Measurements from ENCODE around the gene CRMP1. TPM values are rescaled to one million over a fixed set of nuclear protein-coding genes. Genes with fewer than 3 reads are reported as not detected.

Gene CRMP1
- total RNA-seq, 1 experiment from 2014 or later, result 134 TPM

- H3K4me3 Mint-ChIP-seq, result no peak overlapping the region
- TF ChIP-seq HMGA2 (CRISPR knock-in tag; IDR thresholded peaks at IDR 0.05) (no peak), ELF4 (CRISPR knock-in tag; IDR thresholded peaks at IDR 0.05; ENCODE audit: low read depth) (no peak)
- H3K9me3 Mint-ChIP-seq, result no peaks in the 10 kb centered on the region
- ATAC-seq (no peak), DNase-seq (ENCODE audit: low spot score) (no peak)
- peaks cover 5% of the 10 kb centered on the region for H3K4me1 Mint-ChIP-seq
- H3K27me3 Mint-ChIP-seq (ENCODE audit: low read depth), result no peaks in the 10 kb centered on the region
- ChIA-PET CTCF (interaction anchor here (0.7 kb wide), 1 partner anchor 30 kb away, joined by 4 read pairs; no protein-coding TSS in a partner anchor), POLR2A (no interaction called here)
- H3K27ac Mint-ChIP-seq, result no peak overlapping the region
- H3K36me3 Mint-ChIP-seq, result peaks cover 34% of the 10 kb centered on the region
Observed at GRCh38 chr4:5787311-5787710, 105.6 kb downstream of the CRMP1 start.

GRCh38 chr4:5785806-5786680 lies 106.8 kb downstream of the CRMP1 start:
- no peak overlapping the region for H3K27ac Mint-ChIP-seq
- ChIA-PET POLR2A (no interaction called here), CTCF (no interaction called here)
- H3K36me3 Mint-ChIP-seq, result peaks cover 34% of the 10 kb centered on the region
- DNase-seq (ENCODE audit: low spot score) (no peak), ATAC-seq (no peak)
- no peaks in the 10 kb centered on the region for H3K27me3 Mint-ChIP-seq (ENCODE audit: low read depth)
- TF ChIP-seq ZNF416 (CRISPR knock-in tag; IDR thresholded peaks at IDR 0.05), result no peak
- no peak overlapping the region for H3K4me3 Mint-ChIP-seq
- no peaks in the 10 kb centered on the region for H3K9me3 Mint-ChIP-seq
- H3K4me1 Mint-ChIP-seq, result peaks cover 5% of the 10 kb centered on the region

- Mint-ChIP-seq H3K27me3 (ENCODE audit: low read depth) (no peaks in the 10 kb centered on the region), H3K4me3 (no peak overlapping the region), H3K4me1 (peaks cover 5% of the 10 kb centered on the region), H3K36me3 (peaks cover 34% of the 10 kb centered on the region), H3K27ac (no peak overlapping the region), H3K9me3 (no peaks in the 10 kb centered on the region)
- CTCF ChIA-PET, result interaction anchor here (1.1 kb wide), 1 partner anchor 32 kb away, joined by 3 read pairs; no protein-coding TSS in a partner anchor
- peak; percentile 84 for ATAC-seq
- POLR2A ChIA-PET, result no interaction called here
- TF ChIP-seq ZNF138 (CRISPR knock-in tag; conservative IDR thresholded peaks at IDR 0.05), result no peak
- no peak for TF ChIP-seq SOX15 (CRISPR knock-in tag; IDR thresholded peaks at IDR 0.05)
- no peak for TF ChIP-seq ZNF671 (CRISPR knock-in tag; IDR thresholded peaks at IDR 0.05)
- TF ChIP-seq GTF2I (CRISPR knock-in tag; conservative IDR thresholded peaks at IDR 0.05), result no peak
- TF ChIP-seq ZSCAN18 (CRISPR knock-in tag; IDR thresholded peaks at IDR 0.05), result no peak
- TF ChIP-seq MXD4 (CRISPR knock-in tag; IDR thresholded peaks at IDR 0.05; ENCODE audit: borderline replicate concordance), result no peak
- TF ChIP-seq PREB (CRISPR knock-in tag; IDR thresholded peaks at IDR 0.05; ENCODE audit: borderline replicate concordance), result no peak
- TF ChIP-seq JUN (CRISPR knock-in tag; IDR thresholded peaks at IDR 0.05), result no peak
- TF ChIP-seq AFF4 (CRISPR knock-in tag; IDR thresholded peaks at IDR 0.05; ENCODE audit: borderline replicate concordance), result no peak
- no peak for TF ChIP-seq EMX1 (CRISPR knock-in tag; IDR thresholded peaks at IDR 0.05)
- TF ChIP-seq SP1 (CRISPR knock-in tag; conservative IDR thresholded peaks at IDR 0.05), result no peak
- no peak for TF ChIP-seq USF2 (CRISPR knock-in tag; IDR thresholded peaks at IDR 0.05)
- TF ChIP-seq ATF1 (CRISPR knock-in tag; IDR thresholded peaks at IDR 0.05), result no peak
- no peak for TF ChIP-seq HMGXB4 (CRISPR knock-in tag; IDR thresholded peaks at IDR 0.05)
- no peak for TF ChIP-seq NFYB (CRISPR knock-in tag; conservative IDR thresholded peaks at IDR 0.05; ENCODE audit: low read depth)
- no peak for TF ChIP-seq E2F1 (CRISPR knock-in tag; IDR thresholded peaks at IDR 0.05)
- no peak for TF ChIP-seq NFE2L1 (CRISPR knock-in tag; IDR thresholded peaks at IDR 0.05)
- no peak for DNase-seq (ENCODE audit: low spot score)
Observed at GRCh38 chr4:5784960-5785611, 107.8 kb downstream of the CRMP1 start.

All from WTC11 (cell line).